ENCODE data around the gene POU6F2. TPM values are rescaled to one million over a fixed set of nuclear protein-coding genes. Genes with fewer than 3 reads are reported as not detected.

The POU6F2 gene
- total RNA-seq, 2 donors from 2014 or later, result 5.2 to 6.3 TPM

- DNase-seq (no peak), ATAC-seq (no peak)
- H3K4me1 ChIP-seq, result no peaks in the 10 kb centered on the region
- TF ChIP-seq POLR2A (IDR thresholded peaks at IDR 0.05), result no peak
- no peak for TF ChIP-seq CTCF (IDR thresholded peaks at IDR 0.05)
- 59 to 60% methylated on average over 4 of the region's 4 CpGs for WGBS, 2 donors
- H3K4me3 ChIP-seq, result no peak overlapping the region
- intact Hi-C loops (cut with DNase I), result no loop called here
- no peaks in the 10 kb centered on the region for H3K27me3 ChIP-seq
- no peak overlapping the region for H3K27ac ChIP-seq
- H3K36me3 ChIP-seq (replicated peaks in 1 of 2; ENCODE audit: insufficient read depth in 1 of 2, low read depth in 2 of 2), result no peaks in the 10 kb centered on the region
- no peaks in the 10 kb centered on the region for H3K9me3 ChIP-seq
Measured at GRCh38 chr7:39199006-39199405, 221.3 kb downstream of the POU6F2 start.

- TF ChIP-seq POLR2A (IDR thresholded peaks at IDR 0.05) (no peak), CTCF (IDR thresholded peaks at IDR 0.05) (no peak)
- H3K36me3 ChIP-seq (replicated peaks in 1 of 2; ENCODE audit: insufficient read depth in 1 of 2, low read depth in 2 of 2), result no peaks in the 10 kb centered on the region
Measured at GRCh38 chr7:39199951-39200350, 222.2 kb downstream of the POU6F2 start.

GRCh38 chr7:39202041-39202440 lies 224.3 kb downstream of the POU6F2 start:
- H3K4me1 ChIP-seq, result no peaks in the 10 kb centered on the region
- intact Hi-C loops (cut with DNase I), result no loop called here
- DNase-seq (no peak), ATAC-seq (no peak)
- H3K27me3 ChIP-seq, result no peaks in the 10 kb centered on the region
- 20 to 50% methylated on average over 1 of the region's 1 CpG for WGBS, 2 donors
- no peaks in the 10 kb centered on the region for H3K36me3 ChIP-seq (replicated peaks in 1 of 2; ENCODE audit: insufficient read depth in 1 of 2, low read depth in 2 of 2)
- H3K9me3 ChIP-seq, result no peaks in the 10 kb centered on the region
- H3K4me3 ChIP-seq, result no peak overlapping the region
- H3K27ac ChIP-seq, result no peak overlapping the region
- TF ChIP-seq CTCF (IDR thresholded peaks at IDR 0.05) (no peak), POLR2A (IDR thresholded peaks at IDR 0.05) (no peak)

More at GRCh38 chr7:39199951-39200350, 222.2 kb downstream of the POU6F2 start:
- H3K4me3 ChIP-seq, result no peak overlapping the region
- no peaks in the 10 kb centered on the region for H3K27me3 ChIP-seq
- no peaks in the 10 kb centered on the region for H3K9me3 ChIP-seq
- 69 to 71% methylated on average over 5 of the region's 5 CpGs for WGBS, 2 donors
- DNase-seq (no peak), ATAC-seq (no peak)
- no peak overlapping the region for H3K27ac ChIP-seq
- intact Hi-C loops (cut with DNase I), result no loop called here
- no peaks in the 10 kb centered on the region for H3K4me1 ChIP-seq

GRCh38 chr7:39210362-39210761 lies 232.7 kb downstream of the POU6F2 start:
- DNase-seq (no peak), ATAC-seq (no peak)
- Histone ChIP-seq H3K27me3 (no peaks in the 10 kb centered on the region), H3K27ac (no peak overlapping the region), H3K9me3 (no peaks in the 10 kb centered on the region), H3K4me1 (no peaks in the 10 kb centered on the region), H3K4me3 (no peak overlapping the region), H3K36me3 (replicated peaks in 1 of 2; ENCODE audit: insufficient read depth in 1 of 2, low read depth in 2 of 2) (no peaks in the 10 kb centered on the region)
- 76 to 81% methylated on average over 6 of the region's 6 CpGs for WGBS, 2 donors
- intact Hi-C loops (cut with DNase I), result no loop called here
- TF ChIP-seq POLR2A (IDR thresholded peaks at IDR 0.05) (no peak), CTCF (IDR thresholded peaks at IDR 0.05) (no peak)

GRCh38 chr7:39211581-39211980 lies 233.9 kb downstream of the POU6F2 start:
- intact Hi-C loops (cut with DNase I), result no loop called here
- H3K27me3 ChIP-seq, result no peaks in the 10 kb centered on the region
- no peaks in the 10 kb centered on the region for H3K36me3 ChIP-seq (replicated peaks in 1 of 2; ENCODE audit: insufficient read depth in 1 of 2, low read depth in 2 of 2)
- no peaks in the 10 kb centered on the region for H3K4me1 ChIP-seq
- DNase-seq (no peak), ATAC-seq (no peak)
- H3K27ac ChIP-seq, result no peak overlapping the region
- TF ChIP-seq POLR2A (IDR thresholded peaks at IDR 0.05) (no peak), CTCF (IDR thresholded peaks at IDR 0.05) (no peak)
- 43 to 64% methylated on average over 3 of the region's 3 CpGs for WGBS, 2 donors
- no peak overlapping the region for H3K4me3 ChIP-seq
- H3K9me3 ChIP-seq, result no peaks in the 10 kb centered on the region

Data from body of pancreas (tissue), 4 donors.